Uterus (tissue), 2 donors: ENCODE results near the gene PNP.

Experiments used
- POLR2A ChIP-seq, 2 donors: fragments of 450-650 bp; IDR thresholded peaks; one replicate each; pipeline ENCODE4 v1.6.1; 2016; ENCODE audit warnings: antibody characterized with exemption in 2 of 2, mild to moderate bottlenecking in 1 of 2, moderate library complexity in 1 of 2
- TF ChIP-seq, protein P1 (sequence below), 4 experiments: fragments of 200-600 bp in 2 of 4; fragments of 450-650 bp in 2 of 4; sonication (generic) in 2 of 4; IDR thresholded peaks; one replicate each; pipeline ENCODE4 v1.5.1; 2016 to 2019; ENCODE audit warnings: antibody characterized with exemption in 4 of 4, mild to moderate bottlenecking in 2 of 4, moderate library complexity in 1 of 4

DNA sequence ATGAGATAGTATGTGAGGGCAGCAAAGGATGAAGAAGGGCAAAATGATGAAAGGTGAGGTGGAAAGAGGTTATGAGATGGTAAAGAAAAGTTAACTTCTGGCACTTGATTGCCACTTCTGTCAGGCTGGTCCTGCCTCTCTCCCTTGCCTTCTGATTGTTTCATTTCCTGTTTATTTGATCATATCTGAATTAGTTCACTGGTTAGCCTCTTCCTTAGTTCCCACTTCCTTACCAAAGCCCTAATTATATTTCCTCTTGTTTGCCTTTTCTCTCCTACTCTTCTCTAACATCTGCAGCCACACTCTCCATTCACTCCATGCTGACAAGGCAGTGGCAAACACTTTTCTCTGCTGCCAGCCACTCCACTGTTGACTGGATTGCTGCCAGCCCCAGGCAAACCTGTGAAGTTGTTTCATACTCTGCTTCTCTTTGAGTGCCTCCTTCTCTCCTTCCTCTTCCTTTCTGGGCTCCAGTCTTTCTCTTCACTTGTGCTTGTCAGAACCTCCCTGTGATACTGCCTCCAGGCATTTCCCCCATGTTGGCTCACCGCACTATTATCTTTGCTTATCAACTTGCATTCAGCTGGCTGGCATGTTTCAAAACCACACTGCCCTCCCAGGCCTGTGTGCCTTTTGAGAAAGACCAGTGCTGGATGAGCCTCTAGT lies 8.1 kb downstream of the PNP start:
- TF ChIP-seq, protein P1, sequence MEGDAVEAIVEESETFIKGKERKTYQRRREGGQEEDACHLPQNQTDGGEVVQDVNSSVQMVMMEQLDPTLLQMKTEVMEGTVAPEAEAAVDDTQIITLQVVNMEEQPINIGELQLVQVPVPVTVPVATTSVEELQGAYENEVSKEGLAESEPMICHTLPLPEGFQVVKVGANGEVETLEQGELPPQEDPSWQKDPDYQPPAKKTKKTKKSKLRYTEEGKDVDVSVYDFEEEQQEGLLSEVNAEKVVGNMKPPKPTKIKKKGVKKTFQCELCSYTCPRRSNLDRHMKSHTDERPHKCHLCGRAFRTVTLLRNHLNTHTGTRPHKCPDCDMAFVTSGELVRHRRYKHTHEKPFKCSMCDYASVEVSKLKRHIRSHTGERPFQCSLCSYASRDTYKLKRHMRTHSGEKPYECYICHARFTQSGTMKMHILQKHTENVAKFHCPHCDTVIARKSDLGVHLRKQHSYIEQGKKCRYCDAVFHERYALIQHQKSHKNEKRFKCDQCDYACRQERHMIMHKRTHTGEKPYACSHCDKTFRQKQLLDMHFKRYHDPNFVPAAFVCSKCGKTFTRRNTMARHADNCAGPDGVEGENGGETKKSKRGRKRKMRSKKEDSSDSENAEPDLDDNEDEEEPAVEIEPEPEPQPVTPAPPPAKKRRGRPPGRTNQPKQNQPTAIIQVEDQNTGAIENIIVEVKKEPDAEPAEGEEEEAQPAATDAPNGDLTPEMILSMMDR (IDR thresholded peaks at IDR 0.05), result no peak
- TF ChIP-seq POLR2A (IDR thresholded peaks at IDR 0.05), result no peak
